Measurements from ENCODE around the gene ADGRB3.

ADGRB3 gene

GRCh38 chr6:69340196-69340595 lies 705.1 kb downstream of the ADGRB3 start:
- H3K9me2 ChIP-seq (replicated peaks; ENCODE audit: insufficient read depth, low read length): no peaks in the 10 kb centered on the region
- no peak overlapping the region for H2AFZ ChIP-seq (ENCODE audit: low read length)
- no peak overlapping the region for H3K4me3 ChIP-seq (ENCODE audit: low read length)
- no peaks in the 10 kb centered on the region; the same call in 1 of the 2 replicates for H3K9me3 ChIP-seq (replicated peaks; ENCODE audit: insufficient read depth, low read length)
- DNase-seq: no peak
- no peak for TF ChIP-seq EZH2phosphoT487 (IDR thresholded peaks at IDR 0.05; ENCODE audit: low read length)
- TF ChIP-seq EZH2 (optimal IDR thresholded peaks at IDR 0.05; ENCODE audit: low read depth, low read length): no peak
- no peak for TF ChIP-seq CTCF (IDR thresholded peaks at IDR 0.05; ENCODE audit: low read length)
- H4K20me1 ChIP-seq (ENCODE audit: insufficient read depth, low read length): no peaks in the 10 kb centered on the region
- no peak overlapping the region for H3K27ac ChIP-seq (ENCODE audit: low read length)
- H3K79me2 ChIP-seq (ENCODE audit: low read length): no peaks in the 10 kb centered on the region
- no peaks in the 10 kb centered on the region for H3K36me3 ChIP-seq (replicated peaks; ENCODE audit: insufficient read depth, low read length)
- H3K9ac ChIP-seq (ENCODE audit: low read length): no peak overlapping the region
- no peaks in the 10 kb centered on the region for H3K4me1 ChIP-seq (ENCODE audit: low read length)
- no peaks in the 10 kb centered on the region for H3F3A ChIP-seq (ENCODE audit: insufficient read depth, low read length)
- H3K4me2 ChIP-seq (ENCODE audit: low read depth, low read length): no peak overlapping the region
- no peaks in the 10 kb centered on the region for H3K27me3 ChIP-seq (replicated peaks; ENCODE audit: insufficient read depth, low read length)

- H3K9me3 ChIP-seq (replicated peaks; ENCODE audit: insufficient read depth, low read length): no peaks in the 10 kb centered on the region; the same call in 1 of the 2 replicates
- H2AFZ ChIP-seq (ENCODE audit: low read length): no peak overlapping the region
- no peaks in the 10 kb centered on the region for H3K4me1 ChIP-seq (ENCODE audit: low read length)
- no peaks in the 10 kb centered on the region for H3K36me3 ChIP-seq (replicated peaks; ENCODE audit: insufficient read depth, low read length)
- no peak for DNase-seq
- H3K27me3 ChIP-seq (replicated peaks; ENCODE audit: insufficient read depth, low read length): no peaks in the 10 kb centered on the region
- no peaks in the 10 kb centered on the region for H3K9me2 ChIP-seq (replicated peaks; ENCODE audit: insufficient read depth, low read length)
- no peaks in the 10 kb centered on the region for H3F3A ChIP-seq (ENCODE audit: insufficient read depth, low read length)
- no peak overlapping the region for H3K9ac ChIP-seq (ENCODE audit: low read length)
- H4K20me1 ChIP-seq (ENCODE audit: insufficient read depth, low read length): no peaks in the 10 kb centered on the region
- TF ChIP-seq EZH2 (optimal IDR thresholded peaks at IDR 0.05; ENCODE audit: low read depth, low read length) (no peak), EZH2phosphoT487 (IDR thresholded peaks at IDR 0.05; ENCODE audit: low read length) (no peak), CTCF (IDR thresholded peaks at IDR 0.05; ENCODE audit: low read length) (no peak)
- no peak overlapping the region for H3K4me3 ChIP-seq (ENCODE audit: low read length)
- no peak overlapping the region for H3K27ac ChIP-seq (ENCODE audit: low read length)
- H3K4me2 ChIP-seq (ENCODE audit: low read depth, low read length): no peak overlapping the region
- no peaks in the 10 kb centered on the region for H3K79me2 ChIP-seq (ENCODE audit: low read length)
Measured at GRCh38 chr6:69343851-69344250, 708.8 kb downstream of the ADGRB3 start.

- Histone ChIP-seq H3K4me1 (ENCODE audit: low read length) (no peaks in the 10 kb centered on the region), H3K4me3 (ENCODE audit: low read length) (no peak overlapping the region), H3K36me3 (replicated peaks; ENCODE audit: insufficient read depth, low read length) (no peaks in the 10 kb centered on the region), H3K27me3 (replicated peaks; ENCODE audit: insufficient read depth, low read length) (no peaks in the 10 kb centered on the region), H4K20me1 (ENCODE audit: insufficient read depth, low read length) (no peaks in the 10 kb centered on the region), H2AFZ (ENCODE audit: low read length) (no peak overlapping the region), H3K9ac (ENCODE audit: low read length) (no peak overlapping the region), H3F3A (ENCODE audit: insufficient read depth, low read length) (no peaks in the 10 kb centered on the region), H3K9me3 (replicated peaks; ENCODE audit: insufficient read depth, low read length) (no peaks in the 10 kb centered on the region), H3K4me2 (ENCODE audit: low read depth, low read length) (no peak overlapping the region), H3K27ac (ENCODE audit: low read length) (no peak overlapping the region), H3K79me2 (ENCODE audit: low read length) (no peaks in the 10 kb centered on the region), H3K9me2 (replicated peaks; ENCODE audit: insufficient read depth, low read length) (no peaks in the 10 kb centered on the region)
- no peak for DNase-seq
- TF ChIP-seq EZH2phosphoT487 (IDR thresholded peaks at IDR 0.05; ENCODE audit: low read length) (no peak), CTCF (IDR thresholded peaks at IDR 0.05; ENCODE audit: low read length) (no peak), EZH2 (optimal IDR thresholded peaks at IDR 0.05; ENCODE audit: low read depth, low read length) (no peak)
Measured at GRCh38 chr6:69349771-69350170, 714.7 kb downstream of the ADGRB3 start.
